ENCODE results near the gene TCHP. TPM values are rescaled to one million over a fixed set of nuclear protein-coding genes. Genes with fewer than 3 reads are reported as not detected.
"Not testable (repeated sequence)": the region's sequence is repeated elsewhere in the genome, so short reads cannot be mapped to it uniquely, and the experiment has no call there.

TCHP gene
- total RNA-seq, 4 donors from 2014 or later = 17.1 to 31.6 (median 21.0) TPM

DNA sequence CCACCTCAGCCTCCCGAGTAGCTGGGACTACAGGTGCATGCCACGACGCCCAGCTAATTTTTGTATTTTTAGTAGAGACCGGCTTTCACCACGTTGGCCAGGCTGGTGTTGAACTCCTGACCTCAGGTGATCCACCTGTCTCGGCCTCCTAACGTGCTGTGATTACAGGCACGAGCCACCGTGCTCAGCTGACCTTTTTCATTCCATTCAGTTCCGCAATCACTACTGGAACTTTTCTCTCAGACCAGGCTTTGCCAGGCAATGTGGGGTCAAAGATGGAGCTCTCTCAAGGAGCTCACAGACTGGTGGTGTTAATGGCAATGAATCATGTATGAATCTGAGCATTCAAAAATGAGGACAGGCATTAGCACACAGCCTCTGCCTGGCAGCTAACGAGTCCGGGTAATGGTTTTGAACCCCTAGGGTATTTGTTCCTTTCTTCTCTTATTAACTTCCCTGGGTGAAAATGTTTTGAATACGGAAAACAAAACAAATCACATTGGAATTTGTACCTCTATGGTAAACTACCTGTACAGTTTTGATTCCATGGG is 9.4 kb upstream of the TCHP start:
- DNase-seq (ENCODE audit: extremely low spot score) = no peak
- no peak overlapping the region for H3K27ac ChIP-seq (replicated peaks in 1 of 4)
- H3K4me3 ChIP-seq = no peak overlapping the region
- no peaks in the 10 kb centered on the region for H3K9me3 ChIP-seq
- no peaks in the 10 kb centered on the region for H3K36me3 ChIP-seq
- H3K4me1 ChIP-seq = peaks cover 0 to 13% (median 9%) of the 10 kb centered on the region in 4 donors
- intact Hi-C loops (cut with DNase I) = no loop called here
- 88% methylated on average over 13 of the region's 13 CpGs for WGBS
- peaks cover 0 to 22% (median 0%) of the 10 kb centered on the region in 4 donors for H3K27me3 ChIP-seq
- no peak for TF ChIP-seq EP300 (IDR thresholded peaks at IDR 0.05)

DNA sequence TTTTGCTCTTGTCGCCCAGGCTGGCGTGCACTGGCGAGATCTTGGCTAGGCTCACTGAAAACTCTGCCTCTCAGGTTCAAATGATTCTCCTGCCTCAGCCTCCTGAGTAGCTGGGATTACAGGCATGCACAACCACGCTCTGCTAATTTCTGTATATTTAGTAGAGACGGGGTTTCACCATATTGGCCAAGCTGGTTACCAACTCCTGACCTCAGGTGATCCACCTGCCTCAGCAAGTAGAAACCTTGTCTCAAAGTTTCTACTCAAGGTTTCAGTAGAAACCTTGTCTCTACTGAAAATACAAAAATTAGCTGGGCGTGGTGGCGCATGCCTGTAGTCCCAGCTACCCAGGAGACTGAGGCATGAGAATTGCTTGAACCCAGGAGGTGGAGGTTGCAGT is 8.3 kb upstream of the TCHP start:
- H3K27ac ChIP-seq (replicated peaks in 1 of 4); DNase-seq (ENCODE audit: extremely low spot score); H3K9me3 ChIP-seq; H3K36me3 ChIP-seq; H3K4me3 ChIP-seq; intact Hi-C loops (cut with DNase I): not testable (repeated sequence)
- Histone ChIP-seq H3K27me3 (peaks cover 0 to 20% (median 0%) of the 10 kb centered on the region in 4 donors), H3K4me1 (peaks cover 0 to 13% (median 9%) of the 10 kb centered on the region in 4 donors)
- WGBS = 92% methylated on average over 7 of the region's 7 CpGs

DNA sequence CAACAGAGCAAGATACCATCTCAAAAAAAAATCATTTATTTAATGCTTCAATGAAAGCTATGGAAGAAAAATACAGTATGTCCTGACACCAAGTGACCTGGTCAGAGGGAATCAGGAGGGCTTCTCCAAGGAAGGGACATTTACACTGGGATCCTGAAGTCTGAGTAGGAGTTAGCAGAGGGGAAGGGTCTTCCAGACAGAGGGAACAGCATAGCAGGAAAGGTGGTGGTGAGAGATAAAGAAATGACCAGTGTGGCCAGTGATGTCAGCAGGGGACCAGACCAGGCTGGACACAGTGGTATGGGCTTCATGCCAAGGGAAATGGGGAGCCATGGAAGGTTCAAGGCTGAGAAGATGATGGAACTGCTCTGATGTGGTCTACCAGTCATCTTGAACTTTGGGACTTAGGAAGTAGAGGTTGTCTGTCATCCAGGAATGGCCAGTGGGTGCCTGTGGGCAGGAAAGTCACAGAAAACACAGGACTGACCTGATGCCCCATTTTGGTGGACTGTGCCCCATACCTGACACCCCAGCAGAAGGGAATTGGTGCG is 7.8 kb upstream of the TCHP start:
- no peak for DNase-seq (ENCODE audit: extremely low spot score)
- no peaks in the 10 kb centered on the region for H3K9me3 ChIP-seq
- intact Hi-C loops (cut with DNase I) = no loop called here
- H3K27me3 ChIP-seq = peaks cover 0 to 17% (median 0%) of the 10 kb centered on the region in 4 donors
- H3K27ac ChIP-seq (replicated peaks in 1 of 4) = no peak overlapping the region
- 90% methylated on average over 1 of the region's 1 CpG for WGBS
- no peak for TF ChIP-seq POLR2A (IDR thresholded peaks at IDR 0.05; ENCODE audit: low read depth)
- no peak for TF ChIP-seq POLR2AphosphoS5 (IDR thresholded peaks at IDR 0.05)
- TF ChIP-seq EP300 (IDR thresholded peaks at IDR 0.05) = no peak
- TF ChIP-seq, protein P1, sequence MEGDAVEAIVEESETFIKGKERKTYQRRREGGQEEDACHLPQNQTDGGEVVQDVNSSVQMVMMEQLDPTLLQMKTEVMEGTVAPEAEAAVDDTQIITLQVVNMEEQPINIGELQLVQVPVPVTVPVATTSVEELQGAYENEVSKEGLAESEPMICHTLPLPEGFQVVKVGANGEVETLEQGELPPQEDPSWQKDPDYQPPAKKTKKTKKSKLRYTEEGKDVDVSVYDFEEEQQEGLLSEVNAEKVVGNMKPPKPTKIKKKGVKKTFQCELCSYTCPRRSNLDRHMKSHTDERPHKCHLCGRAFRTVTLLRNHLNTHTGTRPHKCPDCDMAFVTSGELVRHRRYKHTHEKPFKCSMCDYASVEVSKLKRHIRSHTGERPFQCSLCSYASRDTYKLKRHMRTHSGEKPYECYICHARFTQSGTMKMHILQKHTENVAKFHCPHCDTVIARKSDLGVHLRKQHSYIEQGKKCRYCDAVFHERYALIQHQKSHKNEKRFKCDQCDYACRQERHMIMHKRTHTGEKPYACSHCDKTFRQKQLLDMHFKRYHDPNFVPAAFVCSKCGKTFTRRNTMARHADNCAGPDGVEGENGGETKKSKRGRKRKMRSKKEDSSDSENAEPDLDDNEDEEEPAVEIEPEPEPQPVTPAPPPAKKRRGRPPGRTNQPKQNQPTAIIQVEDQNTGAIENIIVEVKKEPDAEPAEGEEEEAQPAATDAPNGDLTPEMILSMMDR (IDR thresholded peaks at IDR 0.05) = no peak
- H3K36me3 ChIP-seq = no peaks in the 10 kb centered on the region
- no peak overlapping the region for H3K4me3 ChIP-seq
- H3K4me1 ChIP-seq = peaks cover 0 to 13% (median 9%) of the 10 kb centered on the region in 4 donors

DNA sequence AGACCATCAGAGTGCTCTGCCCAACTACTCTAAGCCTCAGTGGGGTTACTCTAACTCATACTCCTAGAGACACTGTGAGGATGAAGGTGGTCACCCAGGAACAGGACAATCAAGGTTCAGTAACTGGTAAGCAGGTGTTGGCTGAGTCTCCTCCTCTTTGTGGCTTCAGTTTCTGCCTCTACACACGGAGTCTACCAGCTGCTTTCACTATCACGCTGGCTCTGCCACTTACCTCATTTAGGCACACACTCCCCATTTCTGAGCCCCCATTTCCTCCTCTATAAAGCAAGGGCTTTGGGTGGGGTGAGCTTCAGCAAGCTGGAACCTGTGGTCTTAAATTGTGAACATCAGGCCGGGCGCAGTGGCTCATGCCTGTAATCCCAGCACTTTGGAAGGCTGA is 7.3 kb upstream of the TCHP start:
- H3K9me3 ChIP-seq = no peaks in the 10 kb centered on the region
- no peak overlapping the region for H3K27ac ChIP-seq (replicated peaks in 1 of 4)
- H3K4me3 ChIP-seq = no peak overlapping the region
- H3K27me3 ChIP-seq = peaks cover 0 to 11% (median 0%) of the 10 kb centered on the region in 4 donors
- H3K4me1 ChIP-seq = peaks cover 0 to 13% (median 9%) of the 10 kb centered on the region in 4 donors
- intact Hi-C loops (cut with DNase I) = no loop called here
- 66% methylated on average over 4 of the region's 4 CpGs for WGBS
- TF ChIP-seq, protein P1 (IDR thresholded peaks at IDR 0.05) = no peak
- no peak for TF ChIP-seq EP300 (IDR thresholded peaks at IDR 0.05)
- TF ChIP-seq POLR2AphosphoS5 (IDR thresholded peaks at IDR 0.05) = no peak
- TF ChIP-seq POLR2A (IDR thresholded peaks at IDR 0.05; ENCODE audit: low read depth) = no peak
- no peaks in the 10 kb centered on the region for H3K36me3 ChIP-seq
- DNase-seq (ENCODE audit: extremely low spot score) = no peak

DNA sequence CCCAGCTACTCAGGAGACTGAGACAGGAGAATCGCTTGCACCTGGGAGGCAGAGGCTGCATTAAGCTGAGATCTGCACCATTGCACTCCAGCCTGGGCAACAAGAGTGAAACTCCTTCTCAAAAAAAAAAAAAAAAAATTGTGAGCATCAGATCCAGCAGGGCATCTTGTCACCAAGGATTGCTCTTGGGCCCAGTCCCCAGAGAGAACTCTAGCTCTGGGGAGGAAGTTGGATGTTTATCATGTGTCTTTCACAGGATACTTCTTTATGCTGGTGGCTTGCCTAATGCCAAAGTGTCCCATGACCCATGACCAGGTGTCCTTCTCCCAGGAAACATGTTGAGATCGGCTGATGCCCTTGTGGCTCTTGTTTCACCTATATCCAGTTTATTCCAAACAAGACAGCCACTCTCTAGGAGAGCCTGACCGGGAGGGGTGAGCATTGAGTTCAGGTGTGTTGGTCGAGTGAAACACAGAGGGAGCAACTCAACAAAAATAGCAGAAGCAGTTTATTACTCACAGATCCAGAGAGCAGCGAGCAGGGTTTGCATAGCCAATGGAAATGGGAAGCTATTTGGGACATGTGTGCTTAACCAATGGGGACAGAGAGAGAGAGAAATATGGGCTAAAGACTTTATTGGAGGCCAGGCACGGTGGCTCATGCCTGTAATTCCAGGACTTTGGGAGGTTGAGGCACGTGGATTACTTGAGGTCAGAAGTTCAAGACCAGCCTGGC is 6.6 kb upstream of the TCHP start:
- WGBS = 88% methylated on average over 7 of the region's 7 CpGs
- Histone ChIP-seq H3K27me3 (peaks cover 0 to 6% (median 0%) of the 10 kb centered on the region in 4 donors), H3K4me1 (peaks cover 0 to 13% (median 7%) of the 10 kb centered on the region in 4 donors), H3K36me3 (no peaks in the 10 kb centered on the region), H3K4me3 (no peak overlapping the region), H3K27ac (replicated peaks in 1 of 4) (no peak overlapping the region), H3K9me3 (no peaks in the 10 kb centered on the region)
- intact Hi-C loops (cut with DNase I) = no loop called here
- no peak for DNase-seq (ENCODE audit: extremely low spot score)
- TF ChIP-seq POLR2AphosphoS5 (IDR thresholded peaks at IDR 0.05) = no peak
- TF ChIP-seq, protein P1 (IDR thresholded peaks at IDR 0.05) = no peak
- TF ChIP-seq POLR2A (IDR thresholded peaks at IDR 0.05; ENCODE audit: low read depth) = no peak
- TF ChIP-seq EP300 (IDR thresholded peaks at IDR 0.05) = no peak
